Osteocyte (in vitro differentiated cells): ENCODE data around the gene TECTB. TPM values are rescaled to one million over a fixed set of nuclear protein-coding genes. Genes with fewer than 3 reads are reported as not detected.
"Not testable (repeated sequence)": the region's sequence is repeated elsewhere in the genome, so short reads cannot be mapped to it uniquely, and the experiment has no call there.

Experiments
- DNase-seq: peaks from one replicate; pipeline ENCODE4 v3.0.0; 2021; ENCODE audit warnings: mixed read lengths; ENCODE audit not compliant: unreplicated experiment; ENCODE audit errors: extremely low spot score
- H3K27ac Mint-ChIP-seq: one replicate; pipeline ENCODE4 v1.8.0; 2021; ENCODE audit warnings: mild to moderate bottlenecking, mixed read lengths; ENCODE audit not compliant: unreplicated experiment
- H3K27me3 Mint-ChIP-seq: one replicate; pipeline ENCODE4 v1.8.0; 2021; ENCODE audit warnings: mixed read lengths; ENCODE audit not compliant: unreplicated experiment
- H3K36me3 Mint-ChIP-seq: one replicate; pipeline ENCODE4 v1.8.0; 2021; ENCODE audit warnings: mixed read lengths; ENCODE audit not compliant: unreplicated experiment
- H3K4me1 Mint-ChIP-seq: one replicate; pipeline ENCODE4 v1.8.0; 2021; ENCODE audit warnings: mixed read lengths; ENCODE audit not compliant: unreplicated experiment
- H3K4me3 Mint-ChIP-seq: one replicate; pipeline ENCODE4 v1.8.0; 2021; ENCODE audit warnings: mild to moderate bottlenecking, moderate library complexity, mixed read lengths; ENCODE audit not compliant: unreplicated experiment
- H3K9me3 Mint-ChIP-seq: one replicate; pipeline ENCODE4 v1.8.0; 2021; ENCODE audit warnings: mixed read lengths; ENCODE audit not compliant: unreplicated experiment
- CTCF ChIP-seq: fragments of 200-600 bp; sonication (generic); IDR thresholded peaks from 2 replicates; pipeline ENCODE4 v1.5.0; 2021; ENCODE audit warnings: antibody characterized with exemption, mild to moderate bottlenecking, moderate library complexity
- total RNA-seq: library from RNA; stranded (reverse); gene quantifications from 2 replicates; pipeline ENCODE4 v1.2.1, GENCODE V29; 2021

Gene TECTB
- total RNA-seq, 1 donor from 2014 or later = not detected

- no peaks in the 10 kb centered on the region for H3K27me3 Mint-ChIP-seq
These were observed 35.4 kb upstream of the TECTB start for GRCh38 chr10:112247791-112248190.

GRCh38 chr10:112248584-112249295 lies 34.5 kb upstream of the TECTB start:
- no peaks in the 10 kb centered on the region for H3K36me3 Mint-ChIP-seq
- H3K4me1 Mint-ChIP-seq = no peaks in the 10 kb centered on the region
- no peak for TF ChIP-seq CTCF
- no peaks in the 10 kb centered on the region for H3K27me3 Mint-ChIP-seq
- H3K9me3 Mint-ChIP-seq = peaks cover 23% of the 10 kb centered on the region
- no peak overlapping the region for H3K27ac Mint-ChIP-seq
- no peak overlapping the region for H3K4me3 Mint-ChIP-seq
- DNase-seq = no peak

More at GRCh38 chr10:112247791-112248190, 35.4 kb upstream of the TECTB start:
- no peak for DNase-seq
- Mint-ChIP-seq H3K4me3 (no peak overlapping the region), H3K9me3 (peaks cover 29% of the 10 kb centered on the region), H3K27ac (no peak overlapping the region), H3K36me3 (no peaks in the 10 kb centered on the region), H3K4me1 (no peaks in the 10 kb centered on the region)
- no peak for TF ChIP-seq CTCF

GRCh38 chr10:112249722-112250121 lies 33.5 kb upstream of the TECTB start:
- Mint-ChIP-seq H3K27me3 (no peaks in the 10 kb centered on the region), H3K36me3 (no peaks in the 10 kb centered on the region), H3K27ac (no peak overlapping the region), H3K4me3 (no peak overlapping the region), H3K9me3 (peaks cover 23% of the 10 kb centered on the region), H3K4me1 (no peaks in the 10 kb centered on the region)
- no peak for TF ChIP-seq CTCF
- DNase-seq = no peak

- Mint-ChIP-seq H3K27ac (no peak overlapping the region), H3K27me3 (no peaks in the 10 kb centered on the region), H3K36me3 (no peaks in the 10 kb centered on the region), H3K9me3 (peaks cover 23% of the 10 kb centered on the region), H3K4me3 (no peak overlapping the region), H3K4me1 (no peaks in the 10 kb centered on the region)
- TF ChIP-seq CTCF = no peak
- DNase-seq = no peak
These were observed 32.6 kb upstream of the TECTB start for GRCh38 chr10:112250555-112250954.

- not testable (repeated sequence) for H3K27ac Mint-ChIP-seq, H3K36me3 Mint-ChIP-seq, DNase-seq, H3K4me3 Mint-ChIP-seq, H3K27me3 Mint-ChIP-seq, H3K4me1 Mint-ChIP-seq
- peaks cover 23% of the 10 kb centered on the region for H3K9me3 Mint-ChIP-seq
These were observed 32.0 kb upstream of the TECTB start for GRCh38 chr10:112251238-112251637.
